Medulla oblongata (tissue), 1 donor: ENCODE results near the gene TMEM94.
"Not testable (repeated sequence)": the region's sequence is repeated elsewhere in the genome, so short reads cannot be mapped to it uniquely, and the experiment has no call there.

Experiments used
- DNase-seq: peaks from one replicate; pipeline ENCODE4 v3.0.0-alpha.2; 2015; ENCODE audit errors: extremely low spot score

TMEM94 gene

DNA sequence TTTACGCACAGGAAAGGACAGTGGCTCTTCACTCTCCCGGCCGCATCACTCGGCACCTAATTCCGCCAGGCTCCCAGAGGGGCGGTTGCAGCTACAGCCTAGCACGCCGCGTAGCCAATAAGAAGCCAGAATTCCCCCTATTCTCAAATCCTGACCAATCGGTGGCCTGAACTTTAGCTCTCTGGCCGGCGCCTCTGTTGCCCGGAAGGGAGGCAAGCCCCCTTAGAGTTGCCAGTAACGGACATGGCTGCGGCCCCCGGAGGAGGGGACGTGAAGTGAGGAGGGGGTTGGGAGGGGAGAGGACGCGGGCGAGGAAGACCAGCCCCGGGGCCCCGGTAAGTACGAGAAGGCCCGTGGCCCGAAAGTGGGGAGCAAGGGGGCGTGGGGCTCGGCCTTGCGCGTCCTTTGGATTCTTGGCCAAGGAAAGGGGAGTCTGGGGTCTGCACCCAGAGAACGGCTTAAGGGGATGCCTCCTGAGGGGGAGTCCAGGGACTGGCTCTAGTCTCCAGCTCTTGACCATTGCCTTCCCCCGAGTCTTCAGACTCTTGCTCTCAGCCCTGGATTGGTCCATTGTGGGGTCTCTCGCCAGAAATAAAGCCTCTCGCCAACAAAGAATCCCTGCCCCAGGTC lies at the start of gene TMEM94:
Gene TMEM94, plus strand, starts transcription at position 219 of the 630 bp plus-strand sequence. CDS start 15,271 bp downstream, outside the sequence.
- DNase-seq: peak; percentile 100

- DNase-seq: no peak
Measured at GRCh38 chr17:75407655-75408352, 48.6 kb upstream of the TMEM94 start.

GRCh38 chr17:75410141-75410540 lies 46.3 kb upstream of the TMEM94 start:
- DNase-seq: no peak

GRCh38 chr17:75411328-75412067 lies 44.9 kb upstream of the TMEM94 start:
- no peak for DNase-seq

DNA sequence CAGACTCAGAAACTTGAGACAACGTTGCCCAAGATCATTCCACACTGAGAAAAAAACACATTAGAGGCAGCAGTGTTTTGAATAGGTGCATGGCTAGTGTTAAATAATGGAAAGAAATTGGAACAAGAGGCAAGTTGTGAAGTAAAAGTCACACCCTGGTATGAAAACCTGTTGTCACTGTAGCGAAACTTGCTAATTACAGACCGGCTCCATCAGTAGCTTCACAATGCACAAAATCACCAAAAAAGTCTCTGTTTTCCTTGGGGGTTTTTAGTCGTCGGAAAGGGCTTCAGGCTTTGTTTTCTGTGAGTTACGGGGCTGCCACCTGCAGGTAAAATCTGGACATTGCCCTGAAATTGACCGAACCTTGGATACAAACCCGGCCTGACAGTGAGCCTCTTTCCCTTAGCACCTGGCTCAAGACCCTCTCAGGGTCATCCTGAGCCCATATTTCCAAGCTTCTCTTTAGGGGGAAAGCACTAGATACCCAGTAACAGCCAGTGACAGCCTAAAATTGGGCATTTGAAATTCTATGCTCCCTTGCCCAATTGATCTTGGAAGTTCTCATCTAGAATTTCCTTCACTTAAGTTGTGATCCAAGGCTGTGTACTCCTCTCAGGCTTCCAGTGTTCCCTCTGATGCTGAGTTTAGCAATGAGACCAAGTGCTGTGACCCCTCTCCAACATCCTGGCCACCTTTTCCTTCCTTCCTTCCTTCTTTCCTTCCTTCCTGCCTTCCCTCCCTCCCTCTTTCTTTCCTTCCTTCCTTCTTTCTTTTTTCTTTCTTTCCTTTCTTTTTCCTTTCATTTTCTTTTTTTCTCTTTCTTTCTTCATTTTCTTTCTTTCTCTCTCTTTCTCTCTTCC lies 43.7 kb upstream of the TMEM94 start:
- DNase-seq: peak; percentile 92

DNA sequence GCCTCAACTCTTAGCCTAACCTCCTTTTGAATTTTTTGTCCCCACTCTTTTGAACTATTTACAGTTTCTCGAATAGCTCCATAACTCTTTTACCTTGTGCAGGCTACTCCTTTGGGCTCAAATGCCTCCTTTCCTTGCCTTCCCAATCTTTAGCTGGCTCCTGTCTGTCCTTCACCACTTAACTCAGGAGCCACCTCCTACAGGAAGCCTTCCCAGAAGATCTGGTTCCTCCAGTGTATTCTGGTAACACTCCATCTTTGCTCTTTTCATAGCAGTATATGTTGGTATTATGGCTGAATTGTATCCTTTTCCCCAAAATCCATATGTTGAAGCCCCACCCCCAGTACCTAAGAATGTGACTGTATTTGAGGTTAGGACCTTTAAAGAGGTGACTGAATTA lies 41.9 kb upstream of the TMEM94 start:
- DNase-seq: no peak

- DNase-seq: no peak
Measured at GRCh38 chr17:75416006-75416405, 40.4 kb upstream of the TMEM94 start.

- no peak for DNase-seq
Measured at GRCh38 chr17:75417054-75417580, 39.3 kb upstream of the TMEM94 start.

GRCh38 chr17:75418531-75418930 lies 37.9 kb upstream of the TMEM94 start:
- DNase-seq: no peak

- peak; percentile 61 for DNase-seq
Measured at GRCh38 chr17:75428543-75429469, 27.6 kb upstream of the TMEM94 start.

DNA sequence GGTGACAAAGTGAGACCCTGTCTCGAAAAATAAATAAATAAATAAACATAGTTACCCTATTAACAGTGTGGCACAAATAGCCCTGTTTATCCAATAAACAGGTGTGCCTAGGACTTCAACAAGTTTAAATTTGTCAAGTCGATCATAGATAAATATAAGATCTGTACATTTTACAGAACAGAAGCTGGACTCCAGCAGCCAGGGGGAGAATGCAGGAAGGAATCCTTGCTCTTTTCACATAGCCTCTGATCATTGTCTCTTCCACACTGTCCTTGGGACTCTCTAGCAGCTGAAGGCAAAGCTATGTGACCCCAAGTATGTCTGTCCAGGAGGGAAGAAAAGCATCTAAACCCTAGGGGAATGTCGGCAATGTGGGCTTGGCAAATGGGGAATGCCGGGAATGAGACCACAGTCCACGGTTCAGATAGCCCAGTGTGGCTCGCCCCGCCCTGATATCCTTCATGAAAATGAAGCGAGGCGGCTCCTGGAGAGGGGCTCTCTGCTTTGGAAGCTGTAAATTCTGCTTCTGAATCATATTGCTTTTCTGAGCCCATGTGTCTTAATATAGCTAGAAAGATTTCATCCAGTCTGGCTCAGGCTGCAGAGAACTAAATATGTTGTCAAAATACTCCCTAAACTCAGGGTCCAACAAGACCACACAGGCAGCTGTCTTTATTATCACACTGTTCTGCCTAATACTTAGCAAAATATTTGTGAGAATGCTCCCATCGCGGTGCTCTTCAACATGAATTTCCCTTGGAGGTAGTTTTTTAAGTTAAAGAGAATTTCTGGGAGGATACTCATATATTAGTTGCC lies 26.1 kb upstream of the TMEM94 start:
- no peak for DNase-seq

- DNase-seq: no peak
Measured at GRCh38 chr17:75433218-75433783, 23.1 kb upstream of the TMEM94 start.

DNA sequence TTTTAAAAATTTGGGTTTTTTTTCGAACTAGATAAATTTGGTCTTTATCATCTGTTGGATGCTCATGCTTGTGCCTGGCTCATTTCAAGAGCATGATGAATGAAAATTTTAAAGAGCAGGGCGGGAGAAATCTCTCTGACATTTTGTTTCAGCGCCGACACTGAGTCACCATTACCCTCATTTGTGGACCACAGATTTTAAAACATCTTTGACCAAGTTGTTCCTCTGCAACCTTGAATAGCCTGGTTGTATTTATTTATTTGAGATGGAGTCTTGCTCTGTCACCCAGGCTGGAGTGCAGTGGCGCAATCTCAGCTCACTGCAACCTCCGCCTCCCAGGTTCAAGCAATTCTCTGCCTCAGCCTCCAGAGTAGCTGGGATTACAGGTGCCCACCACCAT lies 22.0 kb upstream of the TMEM94 start:
- DNase-seq: not testable (repeated sequence)

DNA sequence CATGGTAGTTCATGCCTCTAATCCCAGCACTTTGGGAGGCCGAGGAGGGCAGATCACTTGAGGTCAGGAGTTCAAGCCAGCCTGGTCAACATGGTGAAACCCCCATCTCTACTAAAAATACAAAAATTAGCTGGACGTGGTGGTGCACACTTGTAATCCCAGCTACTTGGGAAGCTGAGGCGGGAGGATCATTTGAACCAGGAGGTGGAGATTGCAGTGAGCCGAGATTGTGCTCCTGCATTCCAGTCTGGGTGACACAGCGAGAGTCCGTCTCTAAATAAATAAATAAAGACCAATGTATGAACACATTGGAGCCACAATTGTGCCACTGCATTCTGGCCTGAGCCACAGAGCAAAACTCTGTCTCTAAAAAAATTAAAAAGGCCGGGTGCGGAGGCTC lies 19.0 kb upstream of the TMEM94 start:
- DNase-seq: not testable (repeated sequence)

DNA sequence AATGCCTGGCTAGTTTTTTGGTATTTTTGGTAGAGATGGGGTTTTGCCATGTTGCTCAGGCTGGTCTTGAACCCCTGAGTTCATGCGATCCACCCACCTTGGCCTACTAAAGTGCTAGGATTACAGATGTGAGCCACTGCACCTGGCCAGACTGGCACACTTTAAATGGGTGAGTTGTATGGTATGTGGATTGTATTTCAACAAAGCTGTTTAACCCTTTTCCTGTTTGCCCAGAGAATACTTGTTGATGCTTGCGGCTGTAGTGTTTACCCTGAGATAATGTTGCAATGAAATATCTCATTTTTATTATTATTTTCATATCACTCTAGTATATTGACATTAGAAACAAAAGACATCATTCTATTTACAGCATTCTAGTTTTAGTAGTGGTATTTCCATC lies 17.1 kb upstream of the TMEM94 start:
- no peak for DNase-seq

GRCh38 chr17:75440738-75441448 lies 15.5 kb upstream of the TMEM94 start:
- no peak for DNase-seq

GRCh38 chr17:75442168-75443103 lies 14.0 kb upstream of the TMEM94 start:
- no peak for DNase-seq
